GM12874 (cell line): ENCODE measurements around the gene HPX.

Experiments
- TF ChIP-seq, protein P1 (sequence below): IDR thresholded peaks from 2 replicates; pipeline ENCODE4 v1.5.1; 2011; ENCODE audit warnings: low read depth, mild to moderate bottlenecking, control low read depth, low read length, moderate library complexity; ENCODE audit not compliant: insufficient read depth

The HPX gene

DNA sequence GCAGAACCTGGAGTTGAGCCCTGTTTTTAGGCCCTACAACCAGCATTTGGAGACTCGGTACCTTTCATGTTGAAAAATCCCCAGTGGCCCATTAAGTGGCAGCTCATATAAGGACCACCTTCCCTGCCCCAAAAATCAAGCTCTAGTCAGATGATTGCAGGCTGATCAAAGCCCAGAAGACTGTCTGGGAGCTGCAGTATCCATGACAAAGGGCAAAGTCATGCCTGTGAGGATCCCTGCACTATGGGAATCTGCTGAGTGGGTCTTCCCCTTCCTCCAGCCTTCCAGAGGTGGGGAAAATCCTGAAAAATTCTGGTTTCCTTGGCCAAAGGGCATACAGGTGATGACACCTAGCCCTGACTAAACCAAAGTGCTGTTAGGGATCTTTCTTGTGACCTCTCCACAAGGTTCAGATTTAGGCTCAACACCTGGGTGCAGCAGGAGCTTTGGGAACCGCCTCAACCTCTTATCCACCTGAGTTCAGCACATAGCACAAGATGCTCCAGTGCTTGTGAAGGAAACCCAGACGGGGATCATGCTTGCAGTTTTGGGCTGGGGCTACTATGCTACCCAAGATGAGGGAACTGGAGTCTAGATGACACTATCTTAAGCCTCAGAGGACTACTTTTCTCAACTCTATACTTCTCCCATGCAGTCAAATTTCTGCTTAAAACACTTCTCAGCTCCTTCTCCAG lies 34.2 kb upstream of the HPX start:
- TF ChIP-seq, protein P1, sequence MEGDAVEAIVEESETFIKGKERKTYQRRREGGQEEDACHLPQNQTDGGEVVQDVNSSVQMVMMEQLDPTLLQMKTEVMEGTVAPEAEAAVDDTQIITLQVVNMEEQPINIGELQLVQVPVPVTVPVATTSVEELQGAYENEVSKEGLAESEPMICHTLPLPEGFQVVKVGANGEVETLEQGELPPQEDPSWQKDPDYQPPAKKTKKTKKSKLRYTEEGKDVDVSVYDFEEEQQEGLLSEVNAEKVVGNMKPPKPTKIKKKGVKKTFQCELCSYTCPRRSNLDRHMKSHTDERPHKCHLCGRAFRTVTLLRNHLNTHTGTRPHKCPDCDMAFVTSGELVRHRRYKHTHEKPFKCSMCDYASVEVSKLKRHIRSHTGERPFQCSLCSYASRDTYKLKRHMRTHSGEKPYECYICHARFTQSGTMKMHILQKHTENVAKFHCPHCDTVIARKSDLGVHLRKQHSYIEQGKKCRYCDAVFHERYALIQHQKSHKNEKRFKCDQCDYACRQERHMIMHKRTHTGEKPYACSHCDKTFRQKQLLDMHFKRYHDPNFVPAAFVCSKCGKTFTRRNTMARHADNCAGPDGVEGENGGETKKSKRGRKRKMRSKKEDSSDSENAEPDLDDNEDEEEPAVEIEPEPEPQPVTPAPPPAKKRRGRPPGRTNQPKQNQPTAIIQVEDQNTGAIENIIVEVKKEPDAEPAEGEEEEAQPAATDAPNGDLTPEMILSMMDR: no peak

DNA sequence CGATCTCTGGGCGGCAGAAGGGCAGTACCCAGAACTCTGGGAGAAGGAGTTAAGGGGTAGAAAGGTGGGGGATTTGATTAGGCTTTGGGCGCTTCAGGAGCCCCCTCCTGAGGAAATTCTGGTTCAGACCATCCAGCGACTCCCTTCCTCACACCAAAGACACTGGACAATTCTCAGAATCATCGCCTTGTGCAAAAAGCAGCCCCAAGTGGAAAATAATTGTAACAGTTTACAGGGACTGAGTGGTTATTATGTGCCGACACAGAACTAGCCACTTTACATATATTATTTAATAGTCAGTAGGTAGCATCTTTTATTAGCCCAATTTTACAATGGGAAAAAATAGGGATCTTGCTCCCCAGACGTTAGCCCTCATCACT lies 33.6 kb upstream of the HPX start:
- TF ChIP-seq, protein P1: no peak

GRCh38 chr11:6473451-6474412 lies 32.9 kb upstream of the HPX start, which contains the start of gene TRIM3:
Gene TRIM3 (minus strand): TSS chr11:6473941. CDS start chr11:6465695, 8,246 bp downstream.
- TF ChIP-seq, protein P1: no peak

- TF ChIP-seq, protein P1: no peak
These were observed 32.1 kb upstream of the HPX start for GRCh38 chr11:6472934-6473333.

DNA sequence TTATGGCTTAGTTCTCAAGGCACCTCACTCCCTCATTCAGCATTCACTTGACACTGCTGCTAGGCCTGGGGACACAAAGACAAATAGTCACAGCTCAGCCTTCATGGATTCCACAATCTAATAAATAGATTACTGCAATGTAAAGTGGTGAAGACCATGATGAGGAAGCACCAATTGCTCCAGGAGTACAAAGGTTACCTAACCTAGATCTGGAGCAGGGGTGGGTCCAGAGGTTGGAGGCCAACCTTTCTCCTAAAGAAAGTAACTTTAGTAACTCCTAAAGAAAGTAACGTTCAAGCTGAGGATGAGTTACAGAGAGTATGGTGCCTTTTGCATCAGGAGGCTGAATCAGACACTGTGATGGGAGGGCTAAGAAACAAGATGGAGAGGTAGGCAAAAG lies 28.8 kb upstream of the HPX start:
- TF ChIP-seq, protein P1: no peak

DNA sequence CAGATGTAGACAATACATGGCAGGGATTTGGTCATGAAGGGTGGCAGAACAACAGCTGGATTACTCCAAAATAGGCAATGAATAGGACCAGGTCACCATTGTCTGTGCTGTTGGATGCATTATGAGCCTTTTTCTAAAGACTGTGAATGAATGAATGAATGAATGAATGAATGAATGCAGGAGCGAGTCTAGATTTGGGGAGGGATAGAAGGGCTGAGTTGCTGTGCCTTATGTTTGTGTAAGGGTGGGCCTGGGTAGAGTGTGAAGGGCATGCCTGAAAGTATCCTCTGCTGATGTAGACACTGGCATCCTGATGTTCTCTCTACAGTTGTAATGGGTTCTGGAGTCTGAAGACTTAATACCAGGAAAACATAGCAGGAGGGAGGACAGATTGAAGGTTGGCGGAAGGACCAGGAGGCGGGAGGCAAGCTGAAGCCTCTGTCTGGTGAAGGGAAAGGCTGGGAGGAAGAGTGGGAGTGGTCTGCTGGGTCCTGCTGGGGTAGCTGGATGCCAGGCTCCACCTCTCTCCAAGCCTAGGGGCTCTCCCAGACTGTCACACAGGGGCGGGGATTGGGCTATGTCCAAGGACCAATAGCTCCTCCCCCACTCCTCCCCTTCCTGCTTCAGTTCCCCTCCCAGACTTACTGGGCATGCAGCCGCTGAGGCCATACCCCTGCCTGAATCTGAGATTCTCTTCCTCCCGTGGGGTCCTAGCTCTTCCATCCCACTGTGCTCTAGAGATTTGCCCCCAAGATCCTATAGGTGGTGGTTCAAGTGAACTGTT lies 28.1 kb upstream of the HPX start:
- TF ChIP-seq, protein P1: no peak

GRCh38 chr11:6459099-6459450 lies 18.3 kb upstream of the HPX start:
- TF ChIP-seq, protein P1: no peak
